Caco-2 (cell line): ENCODE results near the gene ZBTB1. TPM values are rescaled to one million over a fixed set of nuclear protein-coding genes. Genes with fewer than 3 reads are reported as not detected.

ENCODE experiments used
- BruUV-seq: library from RNA; stranded (reverse); fragments of 400-500 nt; replicated peaks from 2 replicates; lab custom pipeline; 2021; lab: Mats Ljungman, UMichigan
- CTCF ChIA-PET: fragments of 300-600 bp; sonication (Branson Sonifier 250); formaldehyde crosslinking; loops from one replicate; lab custom pipeline; 2022; ENCODE audit warnings: antibody characterized with exemption; lab: Charles Lee
- POLR2A ChIA-PET: fragments of 300-600 bp; sonication (Branson Sonifier 250); formaldehyde crosslinking; loops from one replicate; lab custom pipeline; 2022; ENCODE audit warnings: antibody characterized with exemption; lab: Charles Lee
- DNase-seq, 2 experiments: peaks; one replicate each; pipeline versions ENCODE4 v3.0.0 to v3.0.0-alpha.2; 2020 to 2022
- H3K27me3 ChIP-seq: replicated peaks from 2 replicates; pipeline ENCODE4 v1.6.0; 2011; ENCODE audit warnings: low read length; ENCODE audit not compliant: control insufficient read depth, insufficient read depth
- H3K36me3 ChIP-seq: 2 replicates; pipeline ENCODE4 v1.5.1; 2011; ENCODE audit warnings: low read length; ENCODE audit not compliant: control insufficient read depth, insufficient read depth
- H3K4me1 ChIP-seq: fragments of 250-450 bp; sonication (Bioruptor Pico); 2 replicates; pipeline ENCODE4 v1.5.1; 2020; ENCODE audit warnings: mild to moderate bottlenecking
- H3K4me3 ChIP-seq: 2 replicates; pipeline ENCODE4 v1.5.1; 2011; ENCODE audit warnings: low read depth, mild to moderate bottlenecking, control low read depth, low read length
- H3K9me3 ChIP-seq: fragments of 250-450 bp; sonication (Bioruptor Pico); 2 replicates; pipeline ENCODE4 v1.5.1; 2020; ENCODE audit warnings: mild to moderate bottlenecking, moderate library complexity
- H3K27ac Mint-ChIP-seq: one replicate; pipeline ENCODE4 v1.8.0; 2022; ENCODE audit warnings: mixed read lengths; ENCODE audit not compliant: unreplicated experiment
- H3K27me3 Mint-ChIP-seq: one replicate; pipeline ENCODE4 v1.8.0; 2022; ENCODE audit warnings: mixed read lengths; ENCODE audit not compliant: insufficient read depth, unreplicated experiment
- H3K36me3 Mint-ChIP-seq: one replicate; pipeline ENCODE4 v1.8.0; 2022; ENCODE audit warnings: mild to moderate bottlenecking, mixed read lengths; ENCODE audit not compliant: insufficient read depth, unreplicated experiment
- H3K4me1 Mint-ChIP-seq: one replicate; pipeline ENCODE4 v1.8.0; 2022; ENCODE audit warnings: low read depth, mixed read lengths; ENCODE audit not compliant: unreplicated experiment
- H3K4me3 Mint-ChIP-seq: one replicate; pipeline ENCODE4 v1.8.0; 2022; ENCODE audit warnings: mild to moderate bottlenecking, moderate library complexity, mixed read lengths; ENCODE audit not compliant: unreplicated experiment
- H3K9me3 Mint-ChIP-seq: one replicate; pipeline ENCODE4 v1.8.0; 2022; ENCODE audit warnings: mixed read lengths; ENCODE audit not compliant: unreplicated experiment
- CTCF ChIP-seq, 2 experiments: fragments of 200-600 bp in 1 of 2; IDR thresholded peaks; 1 replicate in 1 of 2; 2 replicates in 1 of 2; pipeline versions ENCODE4 v1.5.1 to v1.8.0; 2011 to 2022; ENCODE audit warnings: antibody characterized with exemption in 1 of 2, control low read depth in 1 of 2, inconsistent platforms in 1 of 2, low read depth in 1 of 2, low read length in 1 of 2, mild to moderate bottlenecking in 1 of 2, moderate library complexity in 1 of 2; ENCODE audit not compliant: insufficient read depth in 1 of 2, severe bottlenecking in 1 of 2, unreplicated experiment in 1 of 2
- intact Hi-C: fragments of 100-400 bp; cut with micrococcal nuclease; formaldehyde crosslinking; loops from one replicate; pipeline ENCODE4 v1.10.0; 2022; ENCODE audit not compliant: unreplicated experiment
- total RNA-seq: library from RNA; stranded (reverse); gene quantifications from 2 replicates; pipeline ENCODE4 v1.2.3, GENCODE V29; 2022

ZBTB1 gene
- total RNA-seq, 1 experiment from 2014 or later = 34.3 TPM

DNA sequence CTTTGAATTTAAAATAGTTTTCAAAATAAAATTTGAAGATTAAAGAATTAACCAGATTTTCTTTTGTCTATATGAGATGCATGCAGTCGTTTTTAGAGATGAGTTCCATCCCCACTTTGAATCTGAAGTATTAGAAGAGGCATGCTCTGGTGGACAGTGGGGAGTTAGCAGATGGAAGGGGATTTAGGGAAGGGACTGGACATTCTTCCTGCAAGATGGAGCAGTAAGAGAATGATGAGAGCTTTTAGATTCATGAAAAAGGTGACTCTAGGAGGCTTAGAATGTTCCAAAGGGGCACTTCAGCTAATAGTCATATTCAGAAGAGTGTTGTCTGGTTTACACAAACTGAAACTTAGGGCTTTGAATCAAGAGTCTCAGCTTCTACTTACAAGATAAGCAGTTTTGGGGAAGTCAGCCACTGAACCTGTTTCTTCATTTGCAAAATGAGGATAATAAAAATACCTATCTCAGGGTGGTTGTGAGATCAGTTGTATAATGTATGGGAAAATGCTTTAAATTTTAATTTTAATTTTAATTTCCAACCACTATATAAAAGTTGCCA, 3.7 kb downstream of the ZBTB1 start:
- Histone ChIP-seq H3K4me3 (no peak overlapping the region), H3K27me3 (no peaks in the 10 kb centered on the region), H3K4me1 (peaks cover 20% of the 10 kb centered on the region), H3K9me3 (no peaks in the 10 kb centered on the region), H3K36me3 (no peaks in the 10 kb centered on the region)
- Mint-ChIP-seq H3K27ac (no peak overlapping the region), H3K27me3 (no peaks in the 10 kb centered on the region), H3K36me3 (peaks cover 33% of the 10 kb centered on the region), H3K4me1 (peaks cover 28% of the 10 kb centered on the region), H3K9me3 (no peaks in the 10 kb centered on the region), H3K4me3 (no peak overlapping the region)
- ChIA-PET POLR2A (interaction anchor here (0.6 to 1.0 kb wide), 2 partner anchors 12 to 371 kb away, joined by 3 read pairs; no protein-coding TSS in a partner anchor), CTCF (no interaction called here)
- no peak for TF ChIP-seq CTCF (IDR thresholded peaks at IDR 0.05; ENCODE audit: insufficient read depth in 1 of 2, low read depth in 1 of 2, low read length in 1 of 2, severe bottlenecking in 1 of 2, unreplicated experiment in 1 of 2)
- intact Hi-C loops = loop anchor here (10.0 kb wide), 2 partner anchors 247 to 387 kb away; no protein-coding TSS in a partner anchor
- no TSS peak for BruUV-seq
- DNase-seq = no peak

DNA sequence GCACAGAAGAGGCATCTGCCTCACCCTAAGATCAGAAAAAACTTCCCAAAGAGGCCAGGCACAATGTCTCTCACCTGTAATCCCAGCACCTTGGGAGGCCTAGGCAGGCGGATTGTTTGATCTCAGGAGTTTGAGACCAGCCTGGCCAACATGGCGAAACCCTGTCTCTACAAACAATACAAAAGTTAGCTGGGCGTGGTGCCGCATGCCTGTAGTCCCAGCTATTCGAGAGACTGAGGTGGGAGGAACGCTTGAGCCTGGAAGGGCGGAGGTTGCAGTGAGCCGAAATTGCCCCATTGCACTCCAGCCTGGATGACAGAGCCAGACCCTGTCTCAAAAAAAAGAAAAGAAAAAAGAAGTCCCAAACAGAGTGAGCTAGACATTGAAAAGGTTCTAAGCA, 4.5 kb downstream of the ZBTB1 start:
- Histone ChIP-seq H3K4me1 (peaks cover 20% of the 10 kb centered on the region), H3K4me3 (no peak overlapping the region), H3K9me3 (no peaks in the 10 kb centered on the region), H3K27me3 (no peaks in the 10 kb centered on the region), H3K36me3 (no peaks in the 10 kb centered on the region)
- ChIA-PET POLR2A (interaction anchor here (1.0 kb wide), 1 partner anchor 13 kb away, joined by 3 read pairs; no protein-coding TSS in a partner anchor), CTCF (no interaction called here)
- intact Hi-C loops = loop anchor here (10.0 kb wide), 2 partner anchors 246 to 386 kb away; no protein-coding TSS in a partner anchor
- Mint-ChIP-seq H3K9me3 (no peaks in the 10 kb centered on the region), H3K27ac (peak overlapping the region; percentile 74), H3K4me1 (peaks cover 28% of the 10 kb centered on the region), H3K4me3 (no peak overlapping the region), H3K27me3 (no peaks in the 10 kb centered on the region), H3K36me3 (peaks cover 25% of the 10 kb centered on the region)
- TF ChIP-seq CTCF (IDR thresholded peaks at IDR 0.05; ENCODE audit: insufficient read depth in 1 of 2, low read depth in 1 of 2, low read length in 1 of 2, severe bottlenecking in 1 of 2, unreplicated experiment in 1 of 2) = no peak
- BruUV-seq = no TSS peak
- peak; percentile 44 to 53 for DNase-seq

GRCh38 chr14:64510825-64511671, 6.5 kb downstream of the ZBTB1 start:
- peak; percentile 53 to 71 for DNase-seq
- ChIA-PET CTCF (interaction anchor here (0.5 to 1.2 kb wide), 8 partner anchors 25 to 167 kb away, joined by 3 to 6 read pairs (median 4); no protein-coding TSS in a partner anchor), POLR2A (no interaction called here)
- peak; percentile 83 to 86 for TF ChIP-seq CTCF (IDR thresholded peaks at IDR 0.05; ENCODE audit: insufficient read depth in 1 of 2, low read depth in 1 of 2, low read length in 1 of 2, severe bottlenecking in 1 of 2, unreplicated experiment in 1 of 2)
- Mint-ChIP-seq H3K4me3 (peak overlapping the region; percentile 0), H3K27ac (peak overlapping the region; percentile 6), H3K4me1 (peaks cover 28% of the 10 kb centered on the region), H3K36me3 (peaks cover 6% of the 10 kb centered on the region), H3K9me3 (no peaks in the 10 kb centered on the region), H3K27me3 (no peaks in the 10 kb centered on the region)
- peaks cover 20% of the 10 kb centered on the region for H3K4me1 ChIP-seq
- BruUV-seq = no TSS peak
- H3K9me3 ChIP-seq = no peaks in the 10 kb centered on the region
- H3K27me3 ChIP-seq = no peaks in the 10 kb centered on the region
- no peaks in the 10 kb centered on the region for H3K36me3 ChIP-seq
- no peak overlapping the region for H3K4me3 ChIP-seq
- intact Hi-C loops = loop anchor here (1.0 to 2.0 kb wide), 3 partner anchors 30 to 167 kb away; partner anchors contain the start of gene HSPA2
